ENCODE results near the gene ZNF792. TPM values are rescaled to one million over a fixed set of nuclear protein-coding genes. Genes with fewer than 3 reads are reported as not detected.
"Not testable (repeated sequence)": the region's sequence is repeated elsewhere in the genome, so short reads cannot be mapped to it uniquely, and the experiment has no call there.

The ZNF792 gene
- total RNA-seq, 2 donors from 2014 or later = 3.1 to 5.5 TPM

- intact Hi-C loops (cut with DNase I) = no loop called here
- ATAC-seq (no peak), DNase-seq (no peak)
Observed at GRCh38 chr19:34957830-34958751, 5.9 kb downstream of the ZNF792 start.

- intact Hi-C loops (cut with DNase I) = no loop called here
- DNase-seq (no peak), ATAC-seq (no peak)
Observed at GRCh38 chr19:34953092-34953491, 10.9 kb downstream of the ZNF792 start.

- intact Hi-C loops (cut with DNase I) = no loop called here
- DNase-seq (no peak), ATAC-seq (no peak)
Observed at GRCh38 chr19:34943861-34944573, 20.0 kb downstream of the ZNF792 start.

GRCh38 chr19:34938886-34939285, 25.1 kb downstream of the ZNF792 start:
- intact Hi-C loops (cut with DNase I) = no loop called here
- ATAC-seq (no peak), DNase-seq (no peak)

- DNase-seq = no peak
- no peak for ATAC-seq
- intact Hi-C loops (cut with DNase I) = no loop called here
Observed at GRCh38 chr19:34936184-34936583, 27.8 kb downstream of the ZNF792 start.

GRCh38 chr19:34932494-34932893, 31.5 kb downstream of the ZNF792 start:
- DNase-seq = no peak
- no peak for ATAC-seq
- intact Hi-C loops (cut with DNase I) = no loop called here

- ATAC-seq (peak; percentile 100), DNase-seq (peak; percentile 95)
- intact Hi-C loops (cut with DNase I) = loop anchor here in 1 of 2 donors (2.0 kb wide), 1 partner anchor 192 kb away; the partner anchor contains the start of gene ZNF181
Observed at GRCh38 chr19:34926685-34927375, 37.2 kb downstream of the ZNF792 start, which contains the start of gene ZNF30. ZNF30 (plus strand) TSS chr19:34926903; CDS start chr19:34929948, 3,045 bp downstream.

- DNase-seq = no peak
- ATAC-seq = no peak
- intact Hi-C loops (cut with DNase I) = loop anchor here in 1 of 2 donors (2.0 kb wide), 1 partner anchor 192 kb away; the partner anchor contains the start of gene ZNF181
Observed at GRCh38 chr19:34926361-34926684, 37.7 kb downstream of the ZNF792 start.

- DNase-seq (no peak), ATAC-seq (no peak)
- intact Hi-C loops (cut with DNase I) = no loop called here
Observed at GRCh38 chr19:34925278-34925855, 38.7 kb downstream of the ZNF792 start.

GRCh38 chr19:34920090-34920786, 43.8 kb downstream of the ZNF792 start:
- ATAC-seq; intact Hi-C loops (cut with DNase I); DNase-seq: not testable (repeated sequence)

- no peak for DNase-seq
- intact Hi-C loops (cut with DNase I) = no loop called here
- no peak for ATAC-seq
Observed at GRCh38 chr19:34918190-34918589, 45.8 kb downstream of the ZNF792 start.

GRCh38 chr19:34917144-34917543, 46.9 kb downstream of the ZNF792 start:
- intact Hi-C loops (cut with DNase I); ATAC-seq; DNase-seq: not testable (repeated sequence)

- intact Hi-C loops (cut with DNase I) = no loop called here
- no peak for ATAC-seq
- DNase-seq = no peak
Observed at GRCh38 chr19:34910770-34911169, 53.3 kb downstream of the ZNF792 start.

Other genes with a start within 250 kb of the ZNF792 start
- 10 to 100 TPM; 17.1 to 19.9 TPM for gene ZNF181, start 230.0 kb downstream of the ZNF792 start, total RNA-seq
- 1 to 10 TPM; 3.3 to 3.7 TPM for gene ZNF599, start 191.0 kb downstream of the ZNF792 start, total RNA-seq
- gene ZNF30, start 37.3 kb downstream of the ZNF792 start, total RNA-seq = 1 to 10 TPM; 1.4 to 2.6 TPM
- 10 to 100 TPM; 29.2 to 45.5 TPM for gene GRAMD1A, start 36.1 kb upstream of the ZNF792 start, total RNA-seq
- 100 to 1,000 TPM in 1 of 2 donors, 10 to 100 TPM in 1; 73.6 to 163 TPM for gene SCN1B, start 66.2 kb upstream of the ZNF792 start, total RNA-seq
- gene HPN, start 77.5 kb upstream of the ZNF792 start, total RNA-seq = 1 to 10 TPM; 5.6 to 7.2 TPM
- gene FXYD3, start 151.6 kb upstream of the ZNF792 start, total RNA-seq = 1 to 10 TPM; 1.5 to 3.6 TPM
- 10 to 100 TPM; 11.6 to 17.9 TPM for gene LGI4, start 170.8 kb upstream of the ZNF792 start, total RNA-seq
- gene FXYD1, start 174.6 kb upstream of the ZNF792 start, total RNA-seq = 100 to 1,000 TPM; 297 to 393 TPM
- gene FXYD7, start 179.0 kb upstream of the ZNF792 start, total RNA-seq = not detected
- gene FXYD5, start 190.5 kb upstream of the ZNF792 start, total RNA-seq = 10 to 100 TPM; 35.5 to 46.7 TPM